HuH-7.5 (cell line): ENCODE results near the gene LRP1-AS.

ENCODE experiments used
- DNase-seq: peaks from one replicate; pipeline ENCODE4 v3.0.0; 2011; ENCODE audit warnings: low spot score

Gene LRP1-AS

DNA sequence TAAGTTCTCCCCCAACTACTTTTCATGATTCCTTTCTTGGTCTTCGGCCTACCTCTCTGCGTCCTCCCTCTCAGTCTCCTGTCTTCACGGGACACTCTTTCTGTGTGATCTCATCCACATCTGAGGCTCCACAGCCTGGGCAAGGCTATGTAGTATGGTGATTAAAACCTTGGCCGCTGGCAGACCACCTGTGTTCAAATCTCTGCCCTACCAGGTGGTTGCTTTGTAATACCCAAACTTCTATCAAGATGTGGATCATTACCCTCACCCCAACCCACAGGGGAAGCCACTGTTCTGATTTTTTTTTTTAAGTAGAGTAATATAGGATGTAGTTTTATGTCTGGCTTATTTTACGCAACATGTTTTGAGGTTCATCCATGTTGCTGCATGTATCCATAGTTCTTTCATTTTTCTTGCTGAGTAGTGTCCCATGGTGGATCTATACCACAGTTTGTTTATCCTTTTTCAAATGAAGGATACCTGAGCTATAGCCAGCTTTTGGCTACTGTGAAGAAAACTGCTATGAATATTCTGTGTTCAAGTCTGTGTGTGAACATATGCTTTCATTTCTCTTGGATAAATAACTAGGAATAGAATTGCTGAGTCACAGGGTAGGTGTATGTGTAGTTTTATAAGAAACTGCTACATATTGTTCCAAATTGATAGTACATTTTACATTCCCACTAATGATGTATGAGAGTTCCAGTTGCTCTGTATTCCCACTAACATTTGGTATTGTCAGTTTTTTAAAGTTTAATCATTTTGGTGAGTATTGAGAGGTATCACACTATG, 27.9 kb downstream of the LRP1-AS start:
- no peak for DNase-seq

GRCh38 chr12:57118711-57119271, 28.6 kb downstream of the LRP1-AS start:
- no peak for DNase-seq

- no peak for DNase-seq
Observed at GRCh38 chr12:57116580-57117281, 30.7 kb downstream of the LRP1-AS start.

GRCh38 chr12:57112492-57113294, 34.7 kb downstream of the LRP1-AS start:
- DNase-seq: no peak

GRCh38 chr12:57111031-57111734, 36.2 kb downstream of the LRP1-AS start, which contains the start of gene STAT6:
TSS of gene STAT6 (minus strand) at chr12:57111362. CDS start at chr12:57108278, 3,084 bp downstream.
- no peak for DNase-seq

DNA sequence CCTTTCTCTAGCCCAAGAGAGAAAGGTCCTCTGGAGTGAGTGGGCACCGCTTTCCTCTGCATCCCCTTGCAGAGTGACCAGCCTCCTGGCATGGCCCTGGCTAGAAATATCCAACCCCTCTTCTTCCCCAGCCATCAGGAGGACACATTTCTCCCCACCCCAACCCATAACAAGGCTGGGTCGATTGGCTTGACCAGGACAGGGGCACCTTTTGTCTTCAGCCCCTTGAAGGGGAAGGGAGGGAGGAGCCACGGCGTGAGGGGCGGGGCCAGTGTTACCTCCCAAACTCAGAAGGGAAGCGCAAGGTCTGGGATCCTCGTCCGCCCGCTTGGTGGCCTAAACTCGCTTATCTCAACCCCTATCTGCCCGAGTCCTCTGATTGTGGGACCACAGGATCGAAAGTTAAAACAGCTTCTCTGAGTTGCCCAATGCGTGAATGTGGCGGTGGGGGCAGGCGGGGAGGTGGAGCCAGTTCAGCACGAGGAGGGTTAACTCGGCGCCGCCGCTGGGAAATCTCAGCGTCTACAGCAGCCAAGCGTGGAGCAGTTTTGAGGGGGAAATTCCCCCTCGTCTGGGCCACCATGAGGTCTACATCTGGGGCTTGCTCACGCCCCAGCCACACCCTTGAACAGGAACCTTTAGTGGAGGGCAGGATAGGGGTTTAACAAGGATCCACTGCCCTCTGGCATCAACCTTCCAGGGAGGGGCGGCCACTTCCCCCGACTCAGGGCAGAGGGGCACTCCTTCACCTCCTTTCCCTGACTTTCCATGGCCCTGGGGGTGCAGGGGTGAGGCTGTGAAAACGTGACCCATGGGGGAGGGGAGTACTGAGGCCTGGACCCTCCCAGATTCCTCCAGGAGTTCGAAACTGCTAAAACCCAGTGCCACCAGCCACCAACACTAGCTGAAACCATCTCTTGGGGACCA, 37.1 kb downstream of the LRP1-AS start:
- DNase-seq: no peak

GRCh38 chr12:57109207-57110103, 38.0 kb downstream of the LRP1-AS start:
- DNase-seq: no peak

- DNase-seq: no peak
Observed at GRCh38 chr12:57107456-57108155, 39.8 kb downstream of the LRP1-AS start.

DNA sequence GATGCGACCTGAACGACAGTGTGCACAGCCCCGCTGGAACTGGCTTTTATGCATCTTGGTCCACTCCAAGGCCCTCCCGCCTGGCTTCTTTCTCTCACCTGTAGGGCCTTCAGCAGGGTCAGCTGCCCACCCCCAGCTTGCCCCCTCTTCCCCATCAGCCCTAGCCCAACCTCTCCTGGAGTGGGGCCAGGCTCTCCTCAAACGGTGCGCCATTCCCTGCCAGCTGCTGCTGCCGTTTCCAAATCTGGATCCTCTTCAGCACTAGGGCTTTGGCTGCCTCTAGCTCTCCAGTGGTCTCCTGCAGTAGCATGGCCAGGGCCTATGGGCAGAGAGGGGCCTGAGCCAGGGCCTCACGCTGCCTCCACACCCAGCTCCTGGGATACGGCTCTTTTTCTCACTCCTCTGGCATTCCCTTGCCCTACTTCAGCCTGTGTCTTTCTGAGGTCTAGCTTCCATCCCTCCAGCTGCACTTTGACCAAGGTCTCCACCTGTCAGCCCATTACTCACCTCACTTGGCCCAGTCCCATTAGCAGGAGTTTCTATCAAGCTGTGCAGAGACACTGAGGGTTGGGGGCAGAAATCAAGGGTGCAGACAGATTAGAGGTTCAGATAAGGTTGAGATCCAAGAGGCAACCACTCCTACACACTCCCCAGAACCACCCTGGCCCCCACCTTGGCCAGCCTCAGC, 41.3 kb downstream of the LRP1-AS start:
- DNase-seq: no peak

DNA sequence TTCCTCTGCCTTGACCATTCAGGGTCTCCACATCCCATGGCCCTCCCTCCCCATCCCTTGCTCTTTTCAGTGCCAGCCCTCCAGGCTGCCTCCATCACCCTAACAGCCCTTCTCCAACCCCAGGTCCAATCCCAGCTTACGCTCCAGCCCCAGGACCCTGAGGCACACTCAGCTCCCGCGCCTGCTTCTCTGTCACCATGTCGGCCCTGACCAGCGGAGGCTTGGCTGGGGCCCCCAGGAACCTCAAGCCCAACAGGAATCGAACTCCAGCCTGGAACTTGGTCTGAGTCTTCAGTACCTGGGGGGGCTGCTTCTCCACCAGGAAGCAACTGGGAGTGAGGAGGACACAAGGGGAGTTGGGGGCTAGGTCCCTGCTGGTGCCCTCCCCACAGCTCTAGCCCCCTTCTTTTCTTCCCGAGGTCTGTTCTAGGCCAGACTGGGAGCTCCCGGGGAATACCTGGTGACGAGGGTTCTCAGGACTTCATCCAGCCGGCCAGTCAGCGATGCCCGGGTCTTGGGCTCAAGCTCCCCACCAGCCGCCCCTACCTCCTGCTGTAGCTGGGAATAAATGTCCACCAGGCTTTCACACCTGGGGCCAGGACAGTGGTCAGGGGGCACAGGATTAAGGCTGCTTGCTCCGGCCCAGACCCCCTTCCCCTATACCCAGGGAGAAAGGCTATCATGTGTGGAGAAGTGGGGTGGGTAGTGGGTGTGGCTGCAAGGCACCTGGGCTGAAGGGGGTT, 42.2 kb downstream of the LRP1-AS start:
- DNase-seq: no peak

DNA sequence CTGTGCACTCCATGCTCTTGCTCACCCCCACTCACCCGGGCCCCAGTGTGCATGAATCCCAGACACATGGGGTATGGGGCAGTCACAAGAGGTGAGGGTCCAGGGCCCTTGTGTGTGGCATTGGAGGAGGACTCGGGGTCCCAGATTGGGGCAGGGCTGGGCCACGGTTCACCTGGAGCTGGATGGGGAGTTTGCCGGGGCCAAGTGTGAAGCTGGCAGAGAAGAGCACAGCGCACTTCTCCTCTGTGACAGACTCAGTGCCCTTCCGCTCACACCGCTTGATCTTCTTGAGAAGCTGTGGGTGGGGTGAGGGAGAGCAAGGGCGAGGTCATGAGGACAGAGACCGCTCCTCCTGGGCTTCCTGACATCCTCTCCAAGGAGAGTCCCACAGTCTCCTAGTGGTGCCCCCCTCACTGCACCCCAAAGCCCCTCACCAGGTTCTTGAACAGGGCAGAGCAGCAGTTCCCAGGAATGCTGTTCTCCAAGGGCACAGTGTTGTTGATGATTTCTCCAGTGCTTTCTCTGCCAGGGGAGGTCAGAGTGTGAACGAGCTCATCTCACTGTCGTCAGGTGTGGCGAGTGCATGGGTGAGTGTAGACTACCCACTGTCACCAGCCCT, 43.0 kb downstream of the LRP1-AS start:
- DNase-seq: no peak

GRCh38 chr12:57103856-57104255, 43.6 kb downstream of the LRP1-AS start:
- no peak for DNase-seq

DNA sequence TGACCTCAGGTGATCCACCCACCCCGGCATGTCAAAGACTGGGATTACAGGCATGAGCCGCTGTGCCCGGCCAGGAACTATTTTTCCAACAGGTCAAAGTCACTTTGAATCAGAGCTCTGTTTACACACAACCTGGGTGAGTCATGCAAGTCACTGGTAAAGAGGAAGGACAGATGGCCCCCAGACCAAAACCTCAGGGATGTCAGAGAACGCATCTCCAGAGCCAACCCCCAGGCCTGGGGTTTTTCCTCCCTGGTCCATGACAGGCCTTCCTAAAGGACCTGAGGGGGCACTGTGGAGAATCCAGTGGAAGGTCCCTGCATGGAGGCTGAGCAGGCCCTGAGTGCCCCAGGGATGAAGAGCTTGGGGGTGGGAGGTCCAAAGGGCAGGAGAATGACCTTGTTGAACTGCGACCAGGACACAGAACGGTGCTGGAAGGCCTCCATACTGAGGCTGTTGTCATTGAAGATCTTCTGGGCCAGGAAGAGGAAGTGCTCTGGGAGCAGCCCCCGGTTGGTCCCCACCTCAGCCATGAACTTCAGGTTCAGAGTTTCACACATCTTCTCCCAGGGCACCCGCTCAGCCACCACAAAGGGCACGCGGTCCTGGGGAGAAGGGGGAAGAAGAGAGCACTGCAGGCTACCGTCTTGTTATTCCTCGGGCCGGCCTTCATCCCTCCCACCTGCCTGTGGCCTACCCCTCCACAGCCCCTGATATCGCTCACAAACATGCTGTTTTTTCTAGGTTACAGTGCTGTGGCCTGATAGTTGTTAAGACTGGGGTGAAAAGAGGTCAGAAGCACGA, 45.3 kb downstream of the LRP1-AS start:
- peak; percentile 83 for DNase-seq

DNA sequence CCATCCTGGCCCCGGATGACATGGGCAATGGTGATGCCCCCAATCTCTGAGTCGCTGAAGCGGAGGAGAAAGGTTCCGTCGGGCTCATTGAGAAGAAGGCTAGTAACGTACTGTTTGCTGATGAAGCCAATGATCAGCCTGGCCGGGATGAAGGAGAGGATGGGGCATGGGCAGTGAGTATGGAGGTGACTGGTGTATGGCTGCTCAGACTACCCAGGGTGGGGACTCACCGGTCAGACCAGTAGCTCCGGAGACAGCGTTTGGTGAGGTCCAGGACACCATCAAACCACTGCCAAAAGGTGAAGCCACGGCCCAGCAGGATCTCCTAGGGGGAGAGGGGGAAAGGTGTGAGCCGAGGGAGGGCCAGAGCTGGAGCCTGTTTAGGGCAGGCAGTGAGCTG, 47.7 kb downstream of the LRP1-AS start:
- no peak for DNase-seq

GRCh38 chr12:57099047-57099714, 48.2 kb downstream of the LRP1-AS start:
- no peak for DNase-seq

GRCh38 chr12:57098546-57098945, 48.9 kb downstream of the LRP1-AS start:
- no peak for DNase-seq
